GM12878 (cell line): ENCODE data around the gene CARMIL3. TPM values are rescaled to one million over a fixed set of nuclear protein-coding genes. Genes with fewer than 3 reads are reported as not detected.

ENCODE experiments used
- BACH1 ChIP-seq: fragments of 450-650 bp; IDR thresholded peaks from 2 replicates; pipeline ENCODE4 v1.6.1; 2017; ENCODE audit warnings: mild to moderate bottlenecking, borderline replicate concordance
- BCL11A ChIP-seq: IDR thresholded peaks from 2 replicates; pipeline ENCODE4 v1.6.1; 2011; ENCODE audit warnings: low read depth, low read length
- CBX3 ChIP-seq: fragments of 200-600 bp; sonication (generic); IDR thresholded peaks from 2 replicates; pipeline ENCODE4 v1.6.1; 2016; ENCODE audit warnings: low read depth, borderline replicate concordance
- CHD1 ChIP-seq: IDR thresholded peaks from 2 replicates; pipeline ENCODE4 v1.6.1; 2012; ENCODE audit warnings: low read depth, low read length, improper control_type of control experiment
- CHD4 ChIP-seq: fragments of 200-600 bp; sonication (generic); IDR thresholded peaks from 2 replicates; pipeline ENCODE4 v1.6.1; 2016; ENCODE audit warnings: mild to moderate bottlenecking
- CREB1 ChIP-seq: IDR thresholded peaks from 2 replicates; pipeline ENCODE4 v1.6.1; 2012; ENCODE audit warnings: low read depth, mild to moderate bottlenecking, inconsistent platforms
- CTCF ChIP-seq, 3 experiments: IDR thresholded peaks in 2 of 3; conservative IDR thresholded peaks in 1 of 3; 2 replicates each; pipeline ENCODE4 v1.5.1; 2011; ENCODE audit warnings: low read depth in 3 of 3, low read length in 3 of 3, mild to moderate bottlenecking in 3 of 3, control low read depth in 2 of 3, moderate library complexity in 2 of 3, inconsistent platforms in 1 of 3, mixed read lengths in 1 of 3; ENCODE audit not compliant: control insufficient read depth in 2 of 3, insufficient read depth in 1 of 3; ENCODE audit errors: extremely low read depth in 1 of 3
- ETV6 ChIP-seq, 2 experiments: fragments of 450-650 bp in 1 of 2; IDR thresholded peaks in 1 of 2; conservative IDR thresholded peaks in 1 of 2; 2 replicates each; pipeline ENCODE4 v1.6.1; 2014; ENCODE audit warnings: antibody characterized with exemption in 1 of 2, borderline replicate concordance in 1 of 2, low read depth in 1 of 2, mild to moderate bottlenecking in 1 of 2, moderate library complexity in 1 of 2
- EZH2 ChIP-seq: IDR thresholded peaks from 2 replicates; pipeline ENCODE4 v1.6.1; 2012; ENCODE audit warnings: low read depth, mild to moderate bottlenecking, control low read depth, inconsistent platforms, low read length, borderline replicate concordance; ENCODE audit not compliant: control insufficient read depth
- HDAC6 ChIP-seq: fragments of 200-600 bp; sonication (generic); IDR thresholded peaks from one replicate; pipeline ENCODE4 v1.8.0; 2017; ENCODE audit warnings: antibody characterized with exemption; ENCODE audit not compliant: unreplicated experiment
- NFXL1 ChIP-seq: fragments of 450-650 bp; IDR thresholded peaks from 2 replicates; pipeline ENCODE4 v1.6.1; 2017; ENCODE audit warnings: antibody characterized with exemption, mild to moderate bottlenecking, borderline replicate concordance
- NKRF ChIP-seq: fragments of 450-650 bp; conservative IDR thresholded peaks from 2 replicates; pipeline ENCODE4 v1.6.1; 2017; ENCODE audit warnings: mild to moderate bottlenecking, moderate library complexity
- NR2C1 ChIP-seq: fragments of 450-650 bp; IDR thresholded peaks from 2 replicates; pipeline ENCODE4 v1.6.1; 2017; ENCODE audit warnings: antibody characterized with exemption, mild to moderate bottlenecking, moderate library complexity
- PAX8 ChIP-seq: fragments of 450-650 bp; IDR thresholded peaks from 2 replicates; pipeline ENCODE4 v1.6.1; 2017; ENCODE audit warnings: mild to moderate bottlenecking, moderate library complexity
- POLR2AphosphoS5 ChIP-seq: IDR thresholded peaks from 2 replicates; pipeline ENCODE4 v1.6.1; 2011; ENCODE audit warnings: mild to moderate bottlenecking, low read length, inconsistent platforms
- RUNX3 ChIP-seq: IDR thresholded peaks from 2 replicates; pipeline ENCODE4 v1.6.1; 2012; ENCODE audit warnings: low read length, inconsistent platforms
- SP1 ChIP-seq: IDR thresholded peaks from one replicate; pipeline ENCODE4 v1.6.1; 2011; ENCODE audit warnings: low read depth, low read length
- SREBF1 ChIP-seq: IDR thresholded peaks from 2 replicates; pipeline ENCODE4 v1.6.1; 2012; ENCODE audit warnings: mild to moderate bottlenecking, low read length
- ZNF217 ChIP-seq: fragments of 450-650 bp; IDR thresholded peaks from 2 replicates; pipeline ENCODE4 v1.6.1; 2017; ENCODE audit warnings: antibody characterized with exemption, mild to moderate bottlenecking
- ZNF592 ChIP-seq: fragments of 450-650 bp; IDR thresholded peaks from 2 replicates; pipeline ENCODE4 v1.6.1; 2017; ENCODE audit warnings: mild to moderate bottlenecking, moderate library complexity
- polyA plus RNA-seq, 11 experiments: library from polyadenylated mRNA; depleted of rRNA in 4 of 11; unstranded in 6 of 11; stranded (reverse) in 5 of 11; fragments of >200 nt; fragmentation: Nextera tagmentation in 4 of 11; fragmentation: Illumina TruSeq in 1 of 11; extraction: Ambion mirVana in 4 of 11; extraction: Trizol in 1 of 11; gene quantifications; 1 replicate in 1 of 11; 2 replicates in 10 of 11; pipeline versions ENCODE4 v1.2.1 to v1.2.3, GENCODE V29; 2011 to 2016; ENCODE audit warnings: inconsistent platforms in 2 of 11, missing spikeins in 2 of 11, low read depth in 1 of 11
- total RNA-seq, 4 experiments: library from RNA; depleted of rRNA in 3 of 4; stranded (reverse); fragments of >200 nt in 3 of 4; fragmentation: Illumina TruSeq in 1 of 4; extraction: Trizol in 1 of 4; gene quantifications; 2 replicates each; pipeline versions ENCODE4 v1.2.1 to v1.2.3, GENCODE V29; 2013 to 2021

Gene CARMIL3
- total and polyA plus RNA-seq, 10 of the 15 experiments (the other 5 are each of a cell fraction or from before 2014, with no cell fraction given): 0.09 to 0.32 (median 0.25) TPM; not detected in 3

DNA sequence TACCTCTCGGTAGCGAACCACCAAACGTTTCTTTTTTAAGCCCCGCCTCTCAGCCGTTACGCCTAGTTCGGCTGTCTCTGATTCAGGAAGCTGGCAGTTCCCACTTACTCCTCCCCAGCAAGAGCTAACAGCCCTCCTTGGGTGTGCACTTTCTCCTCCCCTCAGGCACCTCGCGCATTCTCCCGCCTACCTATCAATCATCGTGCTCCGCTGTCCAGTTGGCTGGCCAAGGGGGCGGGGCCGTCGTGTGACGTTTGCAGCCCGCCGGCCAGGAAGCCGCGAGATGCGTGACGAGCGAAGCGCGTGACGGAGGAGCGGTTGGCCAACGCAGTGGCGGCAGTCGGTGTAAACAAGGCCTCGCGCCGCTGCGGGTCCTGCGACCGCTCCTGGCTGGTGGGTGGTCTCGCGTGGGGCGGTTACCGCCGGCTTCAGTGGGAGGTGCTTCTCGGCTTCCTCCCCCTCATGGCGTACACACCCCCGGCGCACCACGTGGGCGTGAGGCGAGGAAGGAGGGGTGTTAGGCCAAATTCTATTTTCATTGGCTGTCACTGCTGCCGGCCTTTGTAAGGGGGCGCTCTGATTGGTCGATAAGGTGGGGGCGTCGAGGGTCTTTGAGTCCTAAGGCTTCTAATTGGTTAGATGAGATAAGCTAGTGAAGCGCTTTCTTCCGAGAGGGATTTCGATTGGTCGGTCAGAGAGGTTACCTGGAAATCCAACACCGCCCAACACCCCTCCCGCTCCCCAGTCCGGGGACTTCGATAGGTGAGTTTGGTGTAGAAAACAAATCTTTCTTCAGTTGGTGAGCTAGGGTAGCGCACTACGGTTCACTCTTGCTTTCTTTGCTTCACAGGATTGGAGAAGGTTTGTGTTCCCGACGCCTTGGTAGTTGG lies 63.0 kb downstream of the CARMIL3 start, which contains the start of the genes DCAF11 and NRL (continued):
- TF ChIP-seq ZNF592 (no peak), CBX3 (no peak), CREB1 (peak; percentile 95), CHD1 (no peak), PAX8 (no peak), NR2C1 (peak; percentile 65), ETV6 (conservative IDR thresholded peaks at IDR 0.05 in 1 of 2, IDR thresholded peaks at IDR 0.05 in 1 of 2; ENCODE audit: borderline replicate concordance in 1 of 2, low read depth in 1 of 2) (0 out of 4 replicates have a peak, but pooled peaks of 1 of the 2 experiments have one; percentile 3), CTCF (IDR thresholded peaks at IDR 0.05 in 2 of 3, conservative IDR thresholded peaks at IDR 0.05 in 1 of 3; ENCODE audit: control insufficient read depth in 2 of 3, extremely low read depth in 1 of 3, insufficient read depth in 1 of 3, low read depth in 3 of 3, low read length in 3 of 3) (no peak), SREBF1 (0 out of 2 replicates have a peak, but pooled peaks have one; percentile 3), BCL11A (no peak), CHD4 (no peak), EZH2 (no peak), HDAC6 (no peak), NKRF (peak; percentile 87), SP1 (peak; percentile 96), BACH1 (peak; percentile 96), NFXL1 (no peak), POLR2AphosphoS5 (peak; percentile 63), ZNF217 (no peak), RUNX3 (peak; percentile 54)
